Smooth muscle cell (in vitro differentiated cells): ENCODE measurements around the gene SIRT7. TPM values are rescaled to one million over a fixed set of nuclear protein-coding genes. Genes with fewer than 3 reads are reported as not detected.

Experiments used
- DNase-seq: peaks from one replicate; lab custom pipeline; 2025; ENCODE audit not compliant: unreplicated experiment; lab: John Stamatoyannopoulos, UW
- H2AFZ ChIP-seq: fragments of 200-600 bp; sonication (generic); 2 replicates; pipeline ENCODE4 v1.6.0; 2016; ENCODE audit warnings: antibody characterized with exemption, low read depth, mild to moderate bottlenecking
- H3F3A ChIP-seq: fragments of 200-600 bp; sonication (generic); 2 replicates; pipeline ENCODE4 v1.6.0; 2017; ENCODE audit warnings: antibody characterized with exemption, low read depth
- H3K27ac ChIP-seq: fragments of 200-600 bp; sonication (generic); 2 replicates; pipeline ENCODE4 v1.5.1; 2016; ENCODE audit warnings: low read depth, mild to moderate bottlenecking
- H3K27me3 ChIP-seq: fragments of 200-600 bp; sonication (generic); 2 replicates; pipeline ENCODE4 v1.6.1; 2016; ENCODE audit warnings: low read depth, mild to moderate bottlenecking
- H3K36me3 ChIP-seq: fragments of 200-600 bp; sonication (generic); 2 replicates; pipeline ENCODE4 v1.5.1; 2016; ENCODE audit warnings: low read depth
- H3K4me1 ChIP-seq: fragments of 200-600 bp; sonication (generic); 2 replicates; pipeline ENCODE4 v1.5.1; 2016; ENCODE audit warnings: low read depth
- H3K4me2 ChIP-seq: fragments of 200-600 bp; sonication (generic); 2 replicates; pipeline ENCODE4 v1.6.0; 2016; ENCODE audit warnings: mild to moderate bottlenecking
- H3K4me3 ChIP-seq: fragments of 200-600 bp; sonication (generic); 2 replicates; pipeline ENCODE4 v1.5.1; 2016; ENCODE audit warnings: mild to moderate bottlenecking
- H3K79me2 ChIP-seq: fragments of 200-600 bp; sonication (generic); 2 replicates; pipeline ENCODE4 v1.6.0; 2016; ENCODE audit warnings: low read depth, mild to moderate bottlenecking
- H3K9ac ChIP-seq: fragments of 200-600 bp; sonication (generic); 2 replicates; pipeline ENCODE4 v1.6.0; 2016; ENCODE audit warnings: low read depth
- H3K9me3 ChIP-seq: fragments of 200-600 bp; sonication (generic); replicated peaks from 2 replicates; pipeline ENCODE4 v1.5.1; 2016; ENCODE audit warnings: low read depth
- H4K20me1 ChIP-seq: fragments of 200-600 bp; sonication (generic); 2 replicates; pipeline ENCODE4 v1.6.0; 2016; ENCODE audit warnings: low read depth
- WGBS: methylation state at CpG from one replicate; pipeline ENCODE4 v1.1.7; 2016; ENCODE audit warnings: low lambda C conversion rate; 5-methylcytosine and 5-hydroxymethylcytosine counted together
- polyA plus RNA-seq: library from polyadenylated mRNA; unstranded; fragments of >200 nt; fragmentation: Nextera tagmentation; extraction: Ambion mirVana; gene quantifications from 2 replicates; pipeline ENCODE4 v1.2.1, GENCODE V29; 2016
- total RNA-seq: library from RNA; depleted of rRNA; stranded (reverse); fragments of >200 nt; gene quantifications from 2 replicates; pipeline ENCODE4 v1.2.3, GENCODE V29; 2014
- TF ChIP-seq, protein P1 (sequence below): fragments of 200-600 bp; sonication (generic); IDR thresholded peaks from 2 replicates; pipeline ENCODE4 v1.5.1; 2017; ENCODE audit warnings: borderline replicate concordance, mild to moderate bottlenecking, antibody characterized with exemption; ENCODE audit not compliant: insufficient read depth, poor library complexity, severe bottlenecking

The SIRT7 gene
- total and polyA plus RNA-seq, 2 experiments from 2014 or later = 10.1 to 19.9 TPM

DNA sequence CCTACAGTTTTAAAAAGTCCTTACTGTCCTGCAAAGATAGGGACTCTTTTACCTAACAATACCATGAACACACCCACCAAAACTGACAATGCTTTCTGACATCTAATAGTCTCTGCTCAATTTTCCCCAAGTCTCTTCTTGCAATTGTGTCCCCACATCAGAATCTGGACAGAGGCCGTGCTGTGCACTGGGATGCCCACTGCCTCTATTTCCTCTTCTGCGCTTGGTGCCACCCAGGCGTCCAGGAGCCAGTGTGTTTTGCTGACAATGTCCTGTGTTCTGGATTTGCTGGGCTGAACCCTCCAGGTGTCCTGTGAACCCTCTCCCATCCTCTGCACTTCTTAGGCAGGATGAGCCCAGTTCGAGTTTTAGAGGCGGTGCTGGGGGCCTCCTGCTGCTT is 40.4 kb downstream of the SIRT7 start:
- TF ChIP-seq, protein P1, sequence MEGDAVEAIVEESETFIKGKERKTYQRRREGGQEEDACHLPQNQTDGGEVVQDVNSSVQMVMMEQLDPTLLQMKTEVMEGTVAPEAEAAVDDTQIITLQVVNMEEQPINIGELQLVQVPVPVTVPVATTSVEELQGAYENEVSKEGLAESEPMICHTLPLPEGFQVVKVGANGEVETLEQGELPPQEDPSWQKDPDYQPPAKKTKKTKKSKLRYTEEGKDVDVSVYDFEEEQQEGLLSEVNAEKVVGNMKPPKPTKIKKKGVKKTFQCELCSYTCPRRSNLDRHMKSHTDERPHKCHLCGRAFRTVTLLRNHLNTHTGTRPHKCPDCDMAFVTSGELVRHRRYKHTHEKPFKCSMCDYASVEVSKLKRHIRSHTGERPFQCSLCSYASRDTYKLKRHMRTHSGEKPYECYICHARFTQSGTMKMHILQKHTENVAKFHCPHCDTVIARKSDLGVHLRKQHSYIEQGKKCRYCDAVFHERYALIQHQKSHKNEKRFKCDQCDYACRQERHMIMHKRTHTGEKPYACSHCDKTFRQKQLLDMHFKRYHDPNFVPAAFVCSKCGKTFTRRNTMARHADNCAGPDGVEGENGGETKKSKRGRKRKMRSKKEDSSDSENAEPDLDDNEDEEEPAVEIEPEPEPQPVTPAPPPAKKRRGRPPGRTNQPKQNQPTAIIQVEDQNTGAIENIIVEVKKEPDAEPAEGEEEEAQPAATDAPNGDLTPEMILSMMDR = no peak
- H4K20me1 ChIP-seq = no peaks in the 10 kb centered on the region
- H3F3A ChIP-seq = peaks cover 6% of the 10 kb centered on the region
- H3K36me3 ChIP-seq = no peaks in the 10 kb centered on the region
- H3K79me2 ChIP-seq = peaks cover 3% of the 10 kb centered on the region
- no peak for DNase-seq
- no peak overlapping the region for H3K4me2 ChIP-seq
- no peaks in the 10 kb centered on the region for H3K9me3 ChIP-seq
- H3K9ac ChIP-seq = no peak overlapping the region
- 99% methylated on average over 5 of the region's 5 CpGs for WGBS
- no peak overlapping the region for H2AFZ ChIP-seq
- H3K4me3 ChIP-seq = no peak overlapping the region
- H3K27me3 ChIP-seq = no peaks in the 10 kb centered on the region
- no peak overlapping the region for H3K27ac ChIP-seq
- no peaks in the 10 kb centered on the region for H3K4me1 ChIP-seq

GRCh38 chr17:81871387-81872230 is 46.4 kb downstream of the SIRT7 start:
- TF ChIP-seq, protein P1 = peak; percentile 33
- H3K4me2 ChIP-seq = peak overlapping the region; percentile 87
- no peaks in the 10 kb centered on the region for H3K9me3 ChIP-seq
- H4K20me1 ChIP-seq = peaks cover 39% of the 10 kb centered on the region
- H3K4me3 ChIP-seq = peak overlapping the region; percentile 72
- peak overlapping the region; percentile 87 for H3K9ac ChIP-seq
- H2AFZ ChIP-seq = peak overlapping the region; percentile 20
- peaks cover 28% of the 10 kb centered on the region for H3F3A ChIP-seq
- WGBS = 3% methylated on average over 84 of the region's 86 CpGs
- H3K27ac ChIP-seq = peak overlapping the region; percentile 73
- DNase-seq = peak; percentile 81
- H3K27me3 ChIP-seq = no peaks in the 10 kb centered on the region
- no peaks in the 10 kb centered on the region for H3K36me3 ChIP-seq
- H3K79me2 ChIP-seq = peaks cover 24% of the 10 kb centered on the region
- peaks cover 26% of the 10 kb centered on the region for H3K4me1 ChIP-seq

GRCh38 chr17:81870981-81871386 is 47.0 kb downstream of the SIRT7 start, which contains the start of gene ARHGDIA:
Gene ARHGDIA (minus strand): TSS chr17:81871337. CDS start chr17:81869930, 1,407 bp downstream.
- Histone ChIP-seq H4K20me1 (peaks cover 46% of the 10 kb centered on the region), H3K4me3 (peak within 1 kb of the TSS; percentile 72), H3K79me2 (peaks cover 24% of the 10 kb centered on the region), H3F3A (peaks cover 32% of the 10 kb centered on the region), H3K27me3 (no peaks in the 10 kb centered on the region), H3K27ac (peak within 1 kb of the TSS; percentile 78), H3K4me1 (peaks cover 27% of the 10 kb centered on the region), H2AFZ (peak within 1 kb of the TSS; percentile 20), H3K4me2 (peak within 1 kb of the TSS; percentile 87), H3K9ac (peak within 1 kb of the TSS; percentile 87), H3K36me3 (no peaks in the 10 kb centered on the region), H3K9me3 (no peaks in the 10 kb centered on the region)
- DNase-seq = no peak
- 0% methylated on average over 1 of the region's 64 CpGs for WGBS
- TF ChIP-seq, protein P1 = no peak
